Stimulated activated naive B cell treated with anti-CD40 and anti-IgM and Interleukin-4, amounts not matched to agents 10 μg/mL and 1 μg/mL and 100 μg/mL, for 72 hours (primary cell): ENCODE measurements around the gene RUNX1.

ENCODE experiments used
- ATAC-seq, 2 donors: fragments of 150-1000 bp; cut with Tn5 transposase; replicated peaks; 2 replicates each; pipeline ENCODE4 v1.10.0; 2021; ENCODE audit warnings: moderate library complexity in 1 of 2
- DNase-seq: peaks from one replicate; pipeline ENCODE4 v3.0.0; 2021
- H3K27ac Mint-ChIP-seq: one replicate; pipeline ENCODE4 v1.8.0; 2022; ENCODE audit warnings: mild to moderate bottlenecking, mixed read lengths
- H3K27me3 Mint-ChIP-seq, 2 donors: one replicate each; pipeline ENCODE4 v1.8.0; 2022; ENCODE audit warnings: mixed read lengths in 2 of 2
- H3K36me3 Mint-ChIP-seq, 2 donors: one replicate each; pipeline ENCODE4 v1.8.0; 2022; ENCODE audit warnings: mixed read lengths in 2 of 2, mild to moderate bottlenecking in 1 of 2
- H3K4me1 Mint-ChIP-seq, 2 donors: one replicate each; pipeline ENCODE4 v1.8.0; 2022; ENCODE audit warnings: mixed read lengths in 2 of 2, mild to moderate bottlenecking in 1 of 2
- H3K4me3 Mint-ChIP-seq, 2 donors: one replicate each; pipeline ENCODE4 v1.8.0; 2022; ENCODE audit warnings: mild to moderate bottlenecking in 2 of 2, mixed read lengths in 2 of 2, moderate library complexity in 1 of 2
- H3K9me3 Mint-ChIP-seq, 2 donors: one replicate each; pipeline ENCODE4 v1.8.0; 2022; ENCODE audit warnings: mixed read lengths in 2 of 2, mild to moderate bottlenecking in 1 of 2

The RUNX1 gene

GRCh38 chr21:35050348-35051286 is 1.5 kb upstream of the RUNX1 start:
- peaks cover 31 to 59% of the 10 kb centered on the region in 2 donors for H3K4me1 Mint-ChIP-seq
- no peaks in the 10 kb centered on the region for H3K9me3 Mint-ChIP-seq
- DNase-seq (no peak), ATAC-seq (peak; percentile 35 to 38)
- peak overlapping the region; percentile 59 to 64 for H3K4me3 Mint-ChIP-seq
- peaks cover 17 to 24% of the 10 kb centered on the region in 2 donors for H3K36me3 Mint-ChIP-seq
- H3K27ac Mint-ChIP-seq = peak overlapping the region; percentile 98
- H3K27me3 Mint-ChIP-seq = no peaks in the 10 kb centered on the region

GRCh38 chr21:35048183-35048601 is 910 bp downstream of the RUNX1 start:
- DNase-seq (no peak), ATAC-seq (peak; percentile 6 to 8)
- H3K4me3 Mint-ChIP-seq = peak overlapping the region; percentile 88 to 91
- no peaks in the 10 kb centered on the region for H3K9me3 Mint-ChIP-seq
- H3K4me1 Mint-ChIP-seq = peaks cover 46 to 77% of the 10 kb centered on the region in 2 donors
- no peaks in the 10 kb centered on the region for H3K27me3 Mint-ChIP-seq
- peak overlapping the region; percentile 98 for H3K27ac Mint-ChIP-seq
- peaks cover 31 to 40% of the 10 kb centered on the region in 2 donors for H3K36me3 Mint-ChIP-seq

- peak overlapping the region; percentile 98 for H3K27ac Mint-ChIP-seq
- H3K36me3 Mint-ChIP-seq = peaks cover 42 to 49% of the 10 kb centered on the region in 2 donors
- peaks cover 56 to 78% of the 10 kb centered on the region in 2 donors for H3K4me1 Mint-ChIP-seq
- H3K9me3 Mint-ChIP-seq = no peaks in the 10 kb centered on the region
- DNase-seq (no peak), ATAC-seq (no peak)
- H3K4me3 Mint-ChIP-seq = peak overlapping the region; percentile 88 to 91
- H3K27me3 Mint-ChIP-seq = no peaks in the 10 kb centered on the region
These were observed 2.2 kb downstream of the RUNX1 start for GRCh38 chr21:35046880-35047229.

GRCh38 chr21:35046263-35046624 is 2.9 kb downstream of the RUNX1 start:
- Mint-ChIP-seq H3K27ac (peak overlapping the region; percentile 98), H3K9me3 (no peaks in the 10 kb centered on the region), H3K36me3 (peaks cover 45 to 51% of the 10 kb centered on the region in 2 donors), H3K27me3 (no peaks in the 10 kb centered on the region), H3K4me3 (peak overlapping the region; percentile 88 to 91), H3K4me1 (peaks cover 55 to 77% of the 10 kb centered on the region in 2 donors)
- DNase-seq (no peak), ATAC-seq (no peak)

- Mint-ChIP-seq H3K27ac (peak overlapping the region; percentile 98), H3K36me3 (peaks cover 45 to 53% of the 10 kb centered on the region in 2 donors), H3K9me3 (no peaks in the 10 kb centered on the region), H3K27me3 (no peaks in the 10 kb centered on the region), H3K4me3 (peak overlapping the region; percentile 88 to 91), H3K4me1 (peaks cover 52 to 77% of the 10 kb centered on the region in 2 donors)
- ATAC-seq = no peak
- no peak for DNase-seq
These were observed 3.4 kb downstream of the RUNX1 start for GRCh38 chr21:35045542-35046262.

GRCh38 chr21:35044770-35045541 is 4.1 kb downstream of the RUNX1 start:
- Mint-ChIP-seq H3K36me3 (peaks cover 45 to 58% of the 10 kb centered on the region in 2 donors), H3K4me1 (peaks cover 50 to 76% of the 10 kb centered on the region in 2 donors)

GRCh38 chr21:35044128-35044527 is 5.0 kb downstream of the RUNX1 start:
- H3K27ac Mint-ChIP-seq = peak overlapping the region; percentile 91
- H3K36me3 Mint-ChIP-seq = peaks cover 45 to 61% of the 10 kb centered on the region in 2 donors
- no peak for DNase-seq
- no peak for ATAC-seq
- H3K27me3 Mint-ChIP-seq = no peaks in the 10 kb centered on the region
- H3K4me3 Mint-ChIP-seq = peak overlapping the region; percentile 66 to 88
- no peaks in the 10 kb centered on the region for H3K9me3 Mint-ChIP-seq
- peaks cover 45 to 71% of the 10 kb centered on the region in 2 donors for H3K4me1 Mint-ChIP-seq

More at GRCh38 chr21:35044770-35045541, 4.1 kb downstream of the RUNX1 start:
- no peak for ATAC-seq
- no peak for DNase-seq
- Mint-ChIP-seq H3K27ac (peak overlapping the region; percentile 91), H3K9me3 (no peaks in the 10 kb centered on the region), H3K27me3 (no peaks in the 10 kb centered on the region), H3K4me3 (peak overlapping the region; percentile 66 to 88)

GRCh38 chr21:35043549-35043948 is 5.6 kb downstream of the RUNX1 start:
- ATAC-seq (no peak), DNase-seq (no peak)
- no peak overlapping the region for H3K27ac Mint-ChIP-seq

GRCh38 chr21:35042836-35043235 is 6.3 kb downstream of the RUNX1 start:
- peaks cover 54 to 81% of the 10 kb centered on the region in 2 donors for H3K4me1 Mint-ChIP-seq
- peak overlapping the region; percentile 87 for H3K27ac Mint-ChIP-seq
- ATAC-seq (no peak), DNase-seq (no peak)
- peak overlapping the region; percentile 23 to 45 for H3K4me3 Mint-ChIP-seq
- peaks cover 48 to 64% of the 10 kb centered on the region in 2 donors for H3K36me3 Mint-ChIP-seq
- H3K9me3 Mint-ChIP-seq = no peaks in the 10 kb centered on the region
- H3K27me3 Mint-ChIP-seq = no peaks in the 10 kb centered on the region

More at GRCh38 chr21:35043549-35043948, 5.6 kb downstream of the RUNX1 start:
- no peaks in the 10 kb centered on the region for H3K9me3 Mint-ChIP-seq
- H3K27me3 Mint-ChIP-seq = no peaks in the 10 kb centered on the region
- H3K4me3 Mint-ChIP-seq = peak overlapping the region in 1 of 2 donors; percentile 88
- peaks cover 49 to 74% of the 10 kb centered on the region in 2 donors for H3K4me1 Mint-ChIP-seq
- peaks cover 49 to 66% of the 10 kb centered on the region in 2 donors for H3K36me3 Mint-ChIP-seq

GRCh38 chr21:35041881-35042280 is 7.2 kb downstream of the RUNX1 start:
- Mint-ChIP-seq H3K9me3 (no peaks in the 10 kb centered on the region), H3K27ac (no peak overlapping the region), H3K27me3 (no peaks in the 10 kb centered on the region), H3K36me3 (peaks cover 44 to 61% of the 10 kb centered on the region in 2 donors), H3K4me1 (peaks cover 62 to 87% of the 10 kb centered on the region in 2 donors), H3K4me3 (peak overlapping the region in 1 of 2 donors; percentile 11)
- DNase-seq = no peak
- ATAC-seq = no peak

GRCh38 chr21:35041122-35041521 is 8.0 kb downstream of the RUNX1 start:
- H3K27me3 Mint-ChIP-seq = no peaks in the 10 kb centered on the region
- DNase-seq = no peak
- H3K36me3 Mint-ChIP-seq = peaks cover 41 to 60% of the 10 kb centered on the region in 2 donors
- peak overlapping the region; percentile 32 to 39 for H3K4me3 Mint-ChIP-seq
- no peak for ATAC-seq
- no peaks in the 10 kb centered on the region for H3K9me3 Mint-ChIP-seq
- peaks cover 63 to 87% of the 10 kb centered on the region in 2 donors for H3K4me1 Mint-ChIP-seq
- no peak overlapping the region for H3K27ac Mint-ChIP-seq

GRCh38 chr21:35039595-35040289 is 9.4 kb downstream of the RUNX1 start:
- ATAC-seq = peak in 1 of 2 donors; percentile 30

GRCh38 chr21:35038772-35039319 is 10.3 kb downstream of the RUNX1 start:
- DNase-seq (no peak), ATAC-seq (peak in 1 of 2 donors; percentile 24)
- H3K27ac Mint-ChIP-seq = no peak overlapping the region
- peaks cover 44 to 64% of the 10 kb centered on the region in 2 donors for H3K36me3 Mint-ChIP-seq
- peaks cover 63 to 89% of the 10 kb centered on the region in 2 donors for H3K4me1 Mint-ChIP-seq
- H3K27me3 Mint-ChIP-seq = no peaks in the 10 kb centered on the region
- H3K4me3 Mint-ChIP-seq = no peak overlapping the region
- peaks cover 0 to 4% of the 10 kb centered on the region in 2 donors for H3K9me3 Mint-ChIP-seq

More at GRCh38 chr21:35039595-35040289, 9.4 kb downstream of the RUNX1 start:
- no peak overlapping the region for H3K4me3 Mint-ChIP-seq
- H3K9me3 Mint-ChIP-seq = peaks cover 0 to 3% of the 10 kb centered on the region in 2 donors
- H3K27me3 Mint-ChIP-seq = no peaks in the 10 kb centered on the region
- H3K4me1 Mint-ChIP-seq = peaks cover 63 to 89% of the 10 kb centered on the region in 2 donors
- H3K36me3 Mint-ChIP-seq = peaks cover 44 to 63% of the 10 kb centered on the region in 2 donors
- H3K27ac Mint-ChIP-seq = no peak overlapping the region
- DNase-seq = no peak
